GM12875 (cell line): ENCODE data around the gene WBP2.

Experiments used
- H3K4me3 ChIP-seq: one replicate; pipeline ENCODE4 v1.5.1; 2011; ENCODE audit warnings: low read depth, low read length, control low read depth
- TF ChIP-seq, protein P1 (sequence below): IDR thresholded peaks from 2 replicates; pipeline ENCODE4 v1.5.1; 2011; ENCODE audit warnings: low read depth, mild to moderate bottlenecking, control low read depth, inconsistent platforms, low read length, moderate library complexity, borderline replicate concordance; ENCODE audit not compliant: insufficient read depth

Gene WBP2

DNA sequence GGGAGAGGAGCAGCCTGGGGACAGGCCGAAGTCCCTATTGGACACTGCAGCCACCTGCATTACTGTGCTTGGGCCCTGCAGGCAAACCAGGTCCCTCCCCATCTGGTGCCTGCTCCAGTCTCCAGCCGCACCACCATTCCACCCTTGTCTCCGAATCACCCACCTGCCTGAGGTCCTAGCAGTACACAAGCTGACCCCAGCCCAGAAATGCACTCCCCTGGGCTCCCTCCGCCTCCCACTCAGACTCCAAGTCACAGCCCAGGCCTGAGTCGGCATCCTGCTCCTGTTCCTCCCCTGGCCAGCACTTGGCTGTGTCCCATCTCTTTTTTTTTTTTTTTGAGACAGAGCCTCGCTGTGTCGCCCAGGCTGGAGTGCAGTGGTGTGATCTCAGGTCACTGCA is 17.2 kb downstream of the WBP2 start:
- H3K4me3 ChIP-seq: no peak overlapping the region
- TF ChIP-seq, protein P1, sequence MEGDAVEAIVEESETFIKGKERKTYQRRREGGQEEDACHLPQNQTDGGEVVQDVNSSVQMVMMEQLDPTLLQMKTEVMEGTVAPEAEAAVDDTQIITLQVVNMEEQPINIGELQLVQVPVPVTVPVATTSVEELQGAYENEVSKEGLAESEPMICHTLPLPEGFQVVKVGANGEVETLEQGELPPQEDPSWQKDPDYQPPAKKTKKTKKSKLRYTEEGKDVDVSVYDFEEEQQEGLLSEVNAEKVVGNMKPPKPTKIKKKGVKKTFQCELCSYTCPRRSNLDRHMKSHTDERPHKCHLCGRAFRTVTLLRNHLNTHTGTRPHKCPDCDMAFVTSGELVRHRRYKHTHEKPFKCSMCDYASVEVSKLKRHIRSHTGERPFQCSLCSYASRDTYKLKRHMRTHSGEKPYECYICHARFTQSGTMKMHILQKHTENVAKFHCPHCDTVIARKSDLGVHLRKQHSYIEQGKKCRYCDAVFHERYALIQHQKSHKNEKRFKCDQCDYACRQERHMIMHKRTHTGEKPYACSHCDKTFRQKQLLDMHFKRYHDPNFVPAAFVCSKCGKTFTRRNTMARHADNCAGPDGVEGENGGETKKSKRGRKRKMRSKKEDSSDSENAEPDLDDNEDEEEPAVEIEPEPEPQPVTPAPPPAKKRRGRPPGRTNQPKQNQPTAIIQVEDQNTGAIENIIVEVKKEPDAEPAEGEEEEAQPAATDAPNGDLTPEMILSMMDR: no peak

GRCh38 chr17:75836605-75837004 is 18.5 kb downstream of the WBP2 start:
- H3K4me3 ChIP-seq: no peak overlapping the region
- TF ChIP-seq, protein P1: no peak

- H3K4me3 ChIP-seq: no peak overlapping the region
- TF ChIP-seq, protein P1: no peak
These were observed 19.5 kb downstream of the WBP2 start for GRCh38 chr17:75835654-75835987.

GRCh38 chr17:75834928-75835653 is 20.0 kb downstream of the WBP2 start:
- TF ChIP-seq, protein P1: no peak
- H3K4me3 ChIP-seq: no peak overlapping the region

DNA sequence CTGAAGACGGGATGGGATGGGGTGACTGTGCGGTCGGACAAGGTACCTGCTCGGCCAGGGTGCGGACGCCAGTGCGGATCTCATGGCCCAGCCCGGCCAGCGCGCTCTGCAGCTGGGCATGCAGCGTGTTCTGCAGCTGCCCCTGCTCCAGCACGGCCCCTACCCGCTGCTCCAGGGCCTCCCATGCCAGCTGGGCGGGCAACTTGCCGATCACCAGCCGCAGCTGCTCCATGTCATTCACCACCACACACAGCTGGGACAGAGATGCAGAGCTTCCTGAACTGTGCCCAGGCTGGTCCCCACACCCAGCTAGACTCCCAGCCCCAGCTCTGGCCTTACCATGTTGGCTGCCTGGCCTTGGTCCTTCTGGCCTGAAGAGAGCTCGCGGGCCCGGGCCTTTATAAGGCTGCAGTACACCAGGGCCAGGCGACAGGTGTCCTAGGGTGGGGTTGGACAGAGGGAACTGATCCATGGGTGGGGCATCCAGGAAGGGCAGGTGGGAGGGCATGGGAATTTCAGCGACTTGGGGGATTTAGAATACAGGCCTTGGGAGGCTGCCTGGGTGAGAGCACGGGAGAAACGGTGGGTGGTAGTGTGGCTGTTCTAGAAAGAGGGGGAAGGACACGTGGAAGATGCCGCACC is 20.7 kb downstream of the WBP2 start:
- no peak overlapping the region for H3K4me3 ChIP-seq
- TF ChIP-seq, protein P1: no peak

GRCh38 chr17:75832652-75833400 is 22.3 kb downstream of the WBP2 start:
- TF ChIP-seq, protein P1: no peak
- H3K4me3 ChIP-seq: no peak overlapping the region
